HL-60 (cell line): ENCODE measurements around the gene TCAIM.

ENCODE experiments used
- GABPA ChIP-seq: IDR thresholded peaks from 2 replicates; pipeline ENCODE4 v1.6.1; 2012; ENCODE audit warnings: low read depth
- POLR2AphosphoS5 ChIP-seq: IDR thresholded peaks from 2 replicates; pipeline ENCODE4 v1.6.1; 2012; ENCODE audit warnings: low read depth
- SPI1 ChIP-seq: IDR thresholded peaks from 2 replicates; pipeline ENCODE4 v1.6.1; 2012; ENCODE audit warnings: low read depth, mild to moderate bottlenecking, borderline replicate concordance
- TF ChIP-seq, protein P1 (sequence below): IDR thresholded peaks from one replicate; pipeline ENCODE4 v1.5.1; 2011; ENCODE audit warnings: low read length, control low read depth, inconsistent platforms; ENCODE audit not compliant: insufficient read depth
- TF ChIP-seq, protein P2 (sequence below): IDR thresholded peaks from 2 replicates; pipeline ENCODE4 v1.6.1; 2012; ENCODE audit warnings: low read depth; ENCODE audit not compliant: insufficient replicate concordance

GRCh38 chr3:44321335-44321734 is 17.2 kb upstream of the TCAIM start:
- TF ChIP-seq POLR2AphosphoS5, result no peak
- TF ChIP-seq, protein P1, sequence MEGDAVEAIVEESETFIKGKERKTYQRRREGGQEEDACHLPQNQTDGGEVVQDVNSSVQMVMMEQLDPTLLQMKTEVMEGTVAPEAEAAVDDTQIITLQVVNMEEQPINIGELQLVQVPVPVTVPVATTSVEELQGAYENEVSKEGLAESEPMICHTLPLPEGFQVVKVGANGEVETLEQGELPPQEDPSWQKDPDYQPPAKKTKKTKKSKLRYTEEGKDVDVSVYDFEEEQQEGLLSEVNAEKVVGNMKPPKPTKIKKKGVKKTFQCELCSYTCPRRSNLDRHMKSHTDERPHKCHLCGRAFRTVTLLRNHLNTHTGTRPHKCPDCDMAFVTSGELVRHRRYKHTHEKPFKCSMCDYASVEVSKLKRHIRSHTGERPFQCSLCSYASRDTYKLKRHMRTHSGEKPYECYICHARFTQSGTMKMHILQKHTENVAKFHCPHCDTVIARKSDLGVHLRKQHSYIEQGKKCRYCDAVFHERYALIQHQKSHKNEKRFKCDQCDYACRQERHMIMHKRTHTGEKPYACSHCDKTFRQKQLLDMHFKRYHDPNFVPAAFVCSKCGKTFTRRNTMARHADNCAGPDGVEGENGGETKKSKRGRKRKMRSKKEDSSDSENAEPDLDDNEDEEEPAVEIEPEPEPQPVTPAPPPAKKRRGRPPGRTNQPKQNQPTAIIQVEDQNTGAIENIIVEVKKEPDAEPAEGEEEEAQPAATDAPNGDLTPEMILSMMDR, result no peak
- TF ChIP-seq, protein P2, sequence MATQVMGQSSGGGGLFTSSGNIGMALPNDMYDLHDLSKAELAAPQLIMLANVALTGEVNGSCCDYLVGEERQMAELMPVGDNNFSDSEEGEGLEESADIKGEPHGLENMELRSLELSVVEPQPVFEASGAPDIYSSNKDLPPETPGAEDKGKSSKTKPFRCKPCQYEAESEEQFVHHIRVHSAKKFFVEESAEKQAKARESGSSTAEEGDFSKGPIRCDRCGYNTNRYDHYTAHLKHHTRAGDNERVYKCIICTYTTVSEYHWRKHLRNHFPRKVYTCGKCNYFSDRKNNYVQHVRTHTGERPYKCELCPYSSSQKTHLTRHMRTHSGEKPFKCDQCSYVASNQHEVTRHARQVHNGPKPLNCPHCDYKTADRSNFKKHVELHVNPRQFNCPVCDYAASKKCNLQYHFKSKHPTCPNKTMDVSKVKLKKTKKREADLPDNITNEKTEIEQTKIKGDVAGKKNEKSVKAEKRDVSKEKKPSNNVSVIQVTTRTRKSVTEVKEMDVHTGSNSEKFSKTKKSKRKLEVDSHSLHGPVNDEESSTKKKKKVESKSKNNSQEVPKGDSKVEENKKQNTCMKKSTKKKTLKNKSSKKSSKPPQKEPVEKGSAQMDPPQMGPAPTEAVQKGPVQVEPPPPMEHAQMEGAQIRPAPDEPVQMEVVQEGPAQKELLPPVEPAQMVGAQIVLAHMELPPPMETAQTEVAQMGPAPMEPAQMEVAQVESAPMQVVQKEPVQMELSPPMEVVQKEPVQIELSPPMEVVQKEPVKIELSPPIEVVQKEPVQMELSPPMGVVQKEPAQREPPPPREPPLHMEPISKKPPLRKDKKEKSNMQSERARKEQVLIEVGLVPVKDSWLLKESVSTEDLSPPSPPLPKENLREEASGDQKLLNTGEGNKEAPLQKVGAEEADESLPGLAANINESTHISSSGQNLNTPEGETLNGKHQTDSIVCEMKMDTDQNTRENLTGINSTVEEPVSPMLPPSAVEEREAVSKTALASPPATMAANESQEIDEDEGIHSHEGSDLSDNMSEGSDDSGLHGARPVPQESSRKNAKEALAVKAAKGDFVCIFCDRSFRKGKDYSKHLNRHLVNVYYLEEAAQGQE, result no peak
- TF ChIP-seq GABPA, result no peak
- no peak for TF ChIP-seq SPI1
